Adipose tissue (tissue), 3 donors: ENCODE measurements around the gene UQCC2. TPM values are rescaled to one million over a fixed set of nuclear protein-coding genes. Genes with fewer than 3 reads are reported as not detected.

Experiments used
- H3K27ac ChIP-seq: one replicate; pipeline ENCODE4 v1.5.1; 2013; ENCODE audit warnings: low read depth, low read length
- WGBS, 3 donors: extraction: QIAGEN DNeasy Blood & Tissue Kit; methylation state at CpG; one replicate each; pipeline ENCODE4 v1.1.7; 2013; 5-methylcytosine and 5-hydroxymethylcytosine counted together
- polyA plus RNA-seq, 3 donors: library from polyadenylated mRNA; stranded (reverse); fragments of 200-250 nt; gene quantifications; one replicate each; pipeline ENCODE4 v1.2.3, GENCODE V29; 2013
- donor health status: healthy with polysubstance abuse.
- donor health status: Bipolar disorder and iron deficiency.
- donor health status: healthy.

UQCC2 gene
- polyA plus RNA-seq, 3 donors: 31.1 to 78.1 (median 52.3) TPM

DNA sequence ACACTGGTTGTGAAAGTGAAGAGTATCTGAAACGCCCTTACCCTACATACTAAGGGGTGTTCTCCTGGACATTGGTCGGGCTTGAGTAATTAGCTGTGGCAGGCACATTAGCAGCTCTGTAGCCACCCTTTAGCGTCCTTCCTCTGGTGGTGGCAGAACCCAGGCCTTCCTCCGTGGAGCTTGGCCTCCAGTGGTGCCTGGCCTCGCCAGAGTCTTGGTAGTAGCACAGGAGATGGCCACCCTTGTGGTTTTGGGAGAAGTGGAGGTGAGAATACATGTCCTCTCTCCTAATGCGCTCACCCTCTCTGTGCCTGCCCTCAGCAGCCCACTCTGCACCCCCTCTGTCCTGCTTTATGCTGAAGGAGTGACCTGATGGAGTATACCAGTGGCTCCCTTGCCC lies 17.6 kb upstream of the UQCC2 start:
- WGBS, 3 donors: 87 to 96% (median 93%) methylated on average over 6 of the region's 6 CpGs
- H3K27ac ChIP-seq: no peak overlapping the region

DNA sequence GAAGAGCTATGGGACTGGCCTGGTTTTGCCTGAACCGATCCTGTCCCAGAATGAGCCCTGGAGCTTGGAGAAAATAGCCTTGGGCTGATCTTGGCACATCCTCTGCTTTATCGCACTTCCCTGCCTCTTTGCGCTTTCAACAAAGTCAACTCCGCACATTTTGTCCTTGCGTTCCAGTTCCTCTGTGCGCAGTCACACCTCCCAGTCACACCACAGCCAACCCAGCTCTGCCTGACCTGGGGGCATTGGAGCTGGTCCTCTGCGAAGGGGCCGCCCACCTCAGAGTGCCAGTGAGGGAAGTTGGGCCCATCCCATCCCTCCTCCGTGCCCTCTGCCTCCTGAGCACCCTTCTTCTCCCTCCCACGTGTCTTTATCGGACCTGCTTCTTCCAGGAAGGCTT lies 16.9 kb upstream of the UQCC2 start:
- 65 to 91% (median 85%) methylated on average over 11 of the region's 11 CpGs for WGBS, 3 donors
- no peak overlapping the region for H3K27ac ChIP-seq

DNA sequence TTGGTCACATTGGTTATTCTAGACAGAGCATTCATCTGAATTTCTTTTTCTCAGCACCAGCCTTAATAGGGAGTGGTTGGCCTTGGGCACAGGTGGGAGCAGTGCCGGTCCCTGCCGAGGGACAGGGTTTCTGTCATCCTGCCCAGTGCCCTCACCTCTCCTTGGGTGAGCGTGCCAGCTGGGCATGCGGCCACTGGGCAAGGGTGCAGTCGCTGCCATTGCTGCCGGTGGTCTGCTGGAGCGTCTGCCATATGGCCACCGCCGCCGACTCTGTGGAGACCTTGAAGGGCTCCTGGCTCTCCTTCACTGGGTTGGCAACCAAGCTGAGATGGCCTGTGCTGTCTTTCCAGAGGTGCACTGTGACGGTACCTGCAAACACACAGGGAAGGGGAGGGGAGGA lies 16.4 kb upstream of the UQCC2 start:
- no peak overlapping the region for H3K27ac ChIP-seq
- WGBS, 3 donors: 26 to 86% (median 78%) methylated on average over 11 of the region's 11 CpGs

DNA sequence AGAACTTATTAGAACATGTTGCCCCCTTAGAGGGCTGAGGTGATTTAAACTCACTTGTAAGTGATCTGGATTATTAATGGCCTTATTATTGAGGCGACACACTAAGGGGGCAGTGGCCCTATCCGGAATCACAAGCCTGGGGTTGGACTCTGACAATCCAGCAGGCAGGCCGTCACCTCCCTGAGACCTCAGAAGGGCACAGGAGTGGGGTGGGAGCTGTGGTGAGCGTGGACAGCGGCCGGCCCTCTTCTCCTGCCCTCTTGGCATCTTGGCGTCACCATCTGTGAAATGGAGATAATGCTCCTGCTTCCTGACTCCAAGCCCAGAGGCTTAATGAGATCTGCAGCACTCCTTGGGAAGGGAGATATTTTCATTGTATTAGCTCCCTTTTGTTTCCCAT lies 15.6 kb upstream of the UQCC2 start:
- no peak overlapping the region for H3K27ac ChIP-seq
- WGBS, 3 donors: 56 to 83% (median 81%) methylated on average over 7 of the region's 7 CpGs

DNA sequence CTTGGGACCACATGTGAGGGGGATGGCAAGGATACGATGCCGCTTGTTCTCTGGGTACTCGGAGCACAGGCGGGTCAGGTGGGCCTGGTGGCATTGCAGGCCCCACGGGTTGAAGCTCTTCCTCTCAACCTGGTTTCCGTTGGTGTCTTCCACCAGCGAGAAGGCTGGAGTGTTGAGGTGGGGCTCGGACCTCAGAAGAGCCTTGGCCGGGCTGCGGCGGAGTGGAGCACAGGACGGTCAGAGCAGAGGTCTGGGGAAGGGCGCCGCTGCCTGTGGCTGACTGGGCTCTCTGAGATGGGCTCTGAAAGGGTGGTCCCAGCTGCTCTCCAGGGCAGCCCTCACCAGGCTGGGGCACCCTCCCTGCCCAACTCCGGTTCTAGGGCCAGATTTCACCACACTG lies 15.2 kb upstream of the UQCC2 start:
- no peak overlapping the region for H3K27ac ChIP-seq
- WGBS, 3 donors: 93 to 95% (median 94%) methylated on average over 14 to 15 of the region's 15 CpGs

DNA sequence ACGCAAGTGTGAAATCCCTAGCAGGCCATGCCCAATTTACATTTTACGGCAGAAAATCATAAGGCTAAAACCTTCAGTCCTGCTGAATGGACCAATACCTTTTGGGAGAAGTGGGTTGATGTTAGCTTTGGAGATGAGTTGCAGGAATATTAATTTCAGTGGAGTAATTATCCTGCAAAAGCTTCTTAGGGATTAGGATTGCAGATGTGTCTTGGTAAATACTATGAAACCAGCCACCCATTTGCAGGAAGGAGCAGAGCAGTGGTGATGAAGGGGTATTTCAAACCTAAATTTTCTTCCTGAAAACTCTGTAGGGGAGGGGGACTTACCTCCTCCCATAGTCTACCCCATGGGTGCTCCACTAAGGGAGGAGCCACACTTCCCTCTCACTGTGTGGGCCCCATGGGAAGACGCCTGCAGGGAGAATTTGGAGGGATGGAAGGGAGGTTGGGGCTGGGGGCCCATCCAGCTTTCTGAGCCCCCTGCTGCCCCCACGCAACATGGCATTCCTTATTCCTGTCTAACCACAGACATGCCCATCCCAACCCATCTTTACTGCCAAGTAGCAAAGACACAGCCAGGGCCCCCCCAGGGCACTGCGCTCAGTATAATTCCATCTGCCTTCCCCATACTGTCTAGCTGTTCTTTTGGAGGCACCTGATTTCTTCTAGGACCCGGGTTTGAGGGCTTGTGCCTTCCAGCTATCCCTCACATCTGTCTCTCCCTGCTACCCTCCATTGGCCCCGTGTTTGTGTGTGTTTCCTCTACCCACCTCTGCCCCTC lies 14.6 kb upstream of the UQCC2 start:
- H3K27ac ChIP-seq: no peak overlapping the region
- WGBS, 3 donors: 83 to 93% (median 86%) methylated on average over 7 of the region's 7 CpGs

DNA sequence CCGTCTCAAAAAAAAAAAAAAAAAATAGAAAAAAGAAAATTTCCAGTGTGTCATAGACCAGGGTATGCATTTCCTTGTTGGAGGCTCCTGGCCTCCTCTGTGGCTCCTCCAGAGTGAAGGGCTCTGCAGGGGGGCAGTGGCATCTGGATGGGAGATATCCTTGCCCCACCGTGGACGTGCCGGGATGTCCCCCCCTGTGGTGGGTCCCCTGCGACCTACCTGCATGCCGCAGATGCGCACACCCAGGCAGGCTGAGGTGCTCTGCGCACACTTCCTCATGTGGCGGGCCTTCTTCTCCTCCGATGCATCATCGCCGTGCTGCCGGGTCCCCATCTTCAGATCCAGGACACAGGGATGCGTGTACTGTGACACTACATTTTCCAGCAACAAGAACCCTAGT lies 13.7 kb upstream of the UQCC2 start:
- no peak overlapping the region for H3K27ac ChIP-seq
- WGBS, 3 donors: 91 to 95% (median 94%) methylated on average over 13 of the region's 14 CpGs

DNA sequence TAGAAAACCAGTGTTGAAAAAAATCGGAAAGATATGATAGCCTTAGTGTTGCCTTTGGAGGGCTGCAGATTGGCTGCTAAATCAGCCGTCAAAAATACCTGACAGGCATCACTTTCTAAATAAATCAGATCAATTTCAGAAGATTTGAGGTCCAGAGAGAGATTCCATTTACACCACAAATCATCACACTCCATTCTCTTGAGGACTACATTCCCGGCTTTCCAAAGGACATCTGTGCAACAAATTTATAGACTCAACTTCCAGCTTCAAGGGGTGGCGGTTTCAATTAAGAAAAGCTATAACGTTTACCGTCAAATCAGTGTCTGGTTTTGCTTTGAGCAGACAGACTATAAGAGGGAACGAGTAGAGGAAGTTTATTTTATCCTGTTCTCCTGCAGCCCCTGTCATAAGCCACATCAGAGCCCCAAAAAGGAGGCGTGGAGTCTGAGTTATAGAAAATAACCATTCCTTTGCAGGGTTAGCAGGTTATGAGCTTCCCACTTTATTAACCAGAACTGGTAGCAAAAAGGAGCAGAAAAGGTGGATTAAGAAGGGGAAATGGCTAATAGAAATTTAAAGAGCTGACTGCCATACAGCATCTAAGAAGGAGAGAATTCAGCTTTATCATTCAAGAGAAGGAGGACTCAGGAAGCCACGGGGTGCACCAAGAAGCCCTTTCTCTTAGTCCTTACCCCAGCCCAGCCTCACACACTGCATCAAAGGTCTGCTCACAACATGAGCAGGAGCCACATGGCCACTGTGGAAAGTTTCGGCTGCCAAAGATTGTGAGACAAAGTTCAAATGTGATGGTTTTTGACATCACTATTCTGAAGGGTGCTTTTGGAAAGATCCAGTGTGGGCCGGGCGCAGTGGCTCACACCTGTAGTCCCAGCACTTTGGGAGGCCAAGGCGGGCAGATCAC lies 12.9 kb upstream of the UQCC2 start:
- 65 to 80% (median 71%) methylated on average over 12 to 13 of the region's 13 CpGs for WGBS, 3 donors
- H3K27ac ChIP-seq: no peak overlapping the region

DNA sequence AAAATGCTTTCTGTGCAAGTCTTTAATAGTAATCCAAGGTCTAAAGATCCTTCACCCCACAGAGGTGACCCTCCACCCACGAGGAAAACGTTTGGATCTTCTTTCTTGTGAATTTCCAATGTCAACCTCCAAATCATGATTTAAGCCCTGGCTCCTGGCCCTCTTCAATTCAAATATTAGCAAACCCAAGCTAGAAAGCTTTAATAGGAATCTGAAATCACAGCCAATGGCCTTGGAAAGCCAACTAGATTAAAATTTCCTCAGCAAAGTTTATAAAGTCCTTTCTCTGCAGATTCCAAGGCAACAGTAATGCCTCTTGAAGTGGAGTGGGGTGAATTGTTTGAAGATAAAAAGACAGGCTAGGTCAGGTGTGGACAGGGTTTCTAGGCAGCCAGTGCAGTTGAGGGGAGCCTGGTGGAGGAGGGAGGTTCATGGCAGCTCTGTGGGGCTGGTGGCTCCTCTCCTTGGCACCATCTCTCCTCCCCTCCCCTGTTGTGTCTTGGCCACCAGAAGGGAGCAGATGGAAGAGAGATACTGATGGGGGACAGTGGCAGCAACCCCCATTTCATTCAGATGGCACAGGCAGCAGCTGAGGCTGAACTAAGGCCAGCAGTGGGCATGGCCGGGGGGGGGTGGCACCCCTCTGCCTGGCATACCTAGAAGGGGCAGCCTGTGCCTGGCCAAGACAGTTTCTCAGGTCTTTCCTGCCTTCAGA lies 12.0 kb upstream of the UQCC2 start:
- 34 to 62% (median 59%) methylated on average over 3 of the region's 3 CpGs for WGBS, 3 donors
- H3K27ac ChIP-seq: no peak overlapping the region

DNA sequence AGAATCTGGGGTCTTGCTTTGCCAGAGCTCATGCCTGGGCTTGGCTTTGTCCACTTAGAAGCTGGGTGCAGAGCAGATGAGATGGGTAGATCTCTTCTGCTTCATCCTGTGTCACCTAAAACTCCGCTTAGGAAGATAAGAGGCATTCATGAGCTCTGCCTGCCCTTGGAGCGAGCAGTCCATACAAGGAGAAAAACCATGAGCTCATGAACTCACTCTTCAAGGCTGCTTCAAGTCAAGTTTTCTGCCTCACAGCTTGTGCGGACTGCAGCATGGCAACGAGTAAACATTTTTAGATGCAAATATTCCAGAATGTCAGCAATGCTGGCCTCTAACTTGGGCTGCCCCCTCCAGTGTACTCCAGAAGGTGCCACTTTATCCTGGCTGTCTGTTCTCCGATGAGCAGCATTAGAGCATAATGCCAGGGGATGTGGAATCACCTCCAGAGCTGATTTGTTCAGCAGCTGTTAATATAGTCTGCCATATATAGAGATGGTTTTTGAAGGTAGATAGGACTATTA lies 10.7 kb upstream of the UQCC2 start:
- no peak overlapping the region for H3K27ac ChIP-seq
- WGBS, 3 donors: 90 to 93% (median 92%) methylated on average over 5 of the region's 5 CpGs

DNA sequence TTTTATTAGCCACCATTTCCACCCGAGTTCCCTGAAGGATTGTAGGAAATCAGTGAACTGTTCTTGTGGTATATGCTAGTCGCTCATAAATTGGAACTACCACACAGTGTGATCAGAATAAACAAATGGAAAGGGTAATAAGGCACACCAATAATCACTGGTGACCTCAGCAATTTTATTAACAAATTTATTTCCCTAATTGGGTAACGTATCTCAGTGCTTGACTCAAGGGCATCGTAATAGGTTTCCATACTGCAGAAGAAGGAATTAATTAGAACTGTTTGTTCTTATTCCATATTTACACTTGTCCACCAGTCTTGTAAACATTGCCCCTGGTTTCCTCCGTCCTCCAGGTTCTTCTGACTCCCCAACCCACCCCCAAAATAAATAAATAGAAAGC lies 10.0 kb upstream of the UQCC2 start:
- H3K27ac ChIP-seq: no peak overlapping the region
- 57 to 83% (median 83%) methylated on average over 5 of the region's 5 CpGs for WGBS, 3 donors

DNA sequence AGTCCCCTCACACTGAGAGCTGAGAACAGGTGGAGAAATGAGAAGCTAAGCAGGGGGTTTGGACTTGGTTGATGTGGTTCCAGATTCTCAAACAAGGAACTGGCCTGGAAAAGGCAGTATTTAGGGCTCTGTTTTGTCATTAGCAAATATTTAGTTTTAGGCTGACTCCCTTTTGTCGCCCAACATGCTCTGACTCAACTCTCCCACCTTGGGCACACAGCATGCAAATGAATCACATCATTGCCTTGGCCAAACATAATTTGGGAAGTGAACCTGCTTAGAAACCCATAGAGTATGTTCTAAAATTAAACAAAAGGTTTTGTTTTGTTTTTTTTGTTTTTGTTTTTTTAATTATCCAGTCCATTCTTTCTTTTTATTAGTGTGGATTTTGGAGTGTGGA lies 9.5 kb upstream of the UQCC2 start:
- no peak overlapping the region for H3K27ac ChIP-seq
- 53 to 96% (median 84%) methylated on average over 1 of the region's 1 CpG for WGBS, 3 donors

DNA sequence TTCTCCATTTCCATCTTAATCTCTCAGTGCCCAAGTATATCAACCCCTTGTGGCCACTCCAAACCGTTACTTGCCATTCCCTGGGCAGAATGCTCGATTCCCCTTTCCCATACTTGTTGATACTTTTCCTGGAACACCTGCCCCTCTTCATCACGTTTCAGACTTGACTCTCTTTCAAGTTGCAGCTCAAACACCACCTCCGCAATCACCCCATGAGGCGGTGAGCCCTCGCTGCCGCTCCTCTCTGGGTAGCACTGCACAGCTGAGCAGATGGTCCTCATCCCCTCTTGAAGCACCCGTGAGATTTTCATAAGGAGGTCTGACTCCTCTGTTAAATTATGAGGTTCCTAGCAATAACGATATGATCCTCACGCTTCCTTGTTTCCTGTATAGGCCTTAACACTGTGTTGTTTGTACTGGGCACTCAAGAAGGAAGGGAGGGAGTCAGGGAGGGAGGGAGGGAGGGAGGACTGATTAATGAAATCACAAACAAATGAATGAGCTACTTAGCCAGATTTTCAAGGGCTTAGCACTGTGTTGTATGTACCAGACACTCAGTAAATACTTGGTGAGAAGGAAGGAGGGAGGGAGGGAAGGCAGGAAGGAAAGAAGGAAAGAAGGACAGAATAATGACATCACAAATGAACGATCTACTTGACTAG lies 8.0 kb upstream of the UQCC2 start:
- H3K27ac ChIP-seq: no peak overlapping the region
- WGBS, 3 donors: 76 to 82% (median 80%) methylated on average over 11 of the region's 11 CpGs

DNA sequence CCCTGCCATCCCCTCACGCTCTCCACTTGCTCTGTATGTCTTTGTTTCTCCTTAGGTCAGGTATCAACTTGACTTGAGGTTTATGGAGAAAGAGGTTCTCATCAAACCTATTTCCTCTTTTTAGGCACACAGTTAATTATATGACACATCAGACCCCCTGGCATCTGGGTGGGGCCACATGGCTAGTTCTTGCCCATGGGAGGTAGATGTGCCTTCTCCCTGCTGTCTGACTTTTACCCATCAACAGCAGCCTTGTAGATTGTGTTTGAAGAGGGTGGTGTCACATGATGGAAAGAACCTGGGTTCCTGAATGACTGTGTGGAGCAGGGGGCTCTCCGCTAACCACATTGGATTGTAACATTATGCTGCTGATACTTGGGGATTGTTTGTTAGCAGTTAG lies 7.2 kb upstream of the UQCC2 start:
- WGBS, 3 donors: 91 to 100% (median 92%) methylated on average over 2 of the region's 2 CpGs
- no peak overlapping the region for H3K27ac ChIP-seq

DNA sequence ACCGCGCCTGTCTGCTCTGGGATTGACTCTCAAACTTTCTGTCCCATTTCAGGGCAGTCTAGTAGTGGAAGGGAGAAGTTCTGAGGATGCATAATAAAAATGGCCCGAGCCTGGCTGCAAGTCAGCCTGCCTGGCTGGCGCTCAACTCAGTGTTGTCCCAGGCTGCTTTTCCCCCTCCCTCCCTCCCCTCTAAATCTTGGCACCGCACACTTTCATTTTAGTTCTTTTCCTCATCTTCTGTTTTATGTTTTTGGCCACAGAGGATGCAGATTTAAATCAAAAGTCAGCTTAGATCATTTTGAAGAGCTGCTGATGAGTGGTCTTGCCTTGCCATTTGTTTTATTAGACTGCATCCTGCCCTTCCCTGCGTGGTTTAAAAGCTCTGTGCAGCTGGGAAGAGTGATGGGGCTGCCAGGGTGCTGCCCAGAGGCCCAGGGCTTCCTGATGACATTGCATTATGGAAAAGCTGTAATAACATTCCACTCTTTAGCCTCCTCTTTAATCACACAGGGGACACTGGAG lies 6.5 kb upstream of the UQCC2 start:
- no peak overlapping the region for H3K27ac ChIP-seq
- WGBS, 3 donors: 31 to 41% (median 38%) methylated on average over 6 of the region's 6 CpGs

DNA sequence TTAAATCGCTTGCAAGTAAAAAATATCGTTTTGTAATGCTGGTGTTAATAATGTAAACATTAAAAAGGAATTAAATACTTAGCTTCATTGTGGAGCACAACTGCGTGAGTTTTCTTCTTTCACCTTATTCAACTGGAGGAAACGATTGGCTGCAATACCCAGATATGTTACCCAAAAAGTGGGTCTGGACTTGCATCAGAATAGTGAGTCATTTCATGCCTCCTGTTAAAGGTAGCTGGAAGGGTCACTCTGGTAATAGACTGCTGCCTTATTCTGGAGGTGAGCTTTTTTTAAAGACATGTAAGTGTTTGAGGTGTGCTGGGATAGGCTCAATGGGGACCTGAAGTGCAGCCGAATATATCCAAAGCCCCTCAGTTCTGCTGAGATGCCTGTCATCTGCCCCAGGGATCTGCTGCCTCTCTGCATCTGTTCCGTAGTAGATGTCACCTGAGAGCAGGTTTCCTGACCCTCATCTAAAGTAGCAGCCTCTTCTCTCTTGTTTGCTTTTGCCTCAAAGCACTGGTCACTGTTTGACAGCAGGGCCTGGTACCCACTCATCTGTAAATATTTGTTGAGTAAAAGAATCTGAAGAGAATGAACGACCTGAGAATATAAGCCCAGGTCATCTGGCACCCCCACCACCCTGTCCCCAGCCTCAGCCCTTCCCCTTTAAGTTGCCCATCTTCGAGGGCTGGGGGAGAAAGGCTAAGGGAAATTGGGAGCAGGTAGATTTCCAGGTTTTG lies 5.6 kb upstream of the UQCC2 start:
- H3K27ac ChIP-seq: no peak overlapping the region
- WGBS, 3 donors: 73 to 85% (median 84%) methylated on average over 8 of the region's 8 CpGs

DNA sequence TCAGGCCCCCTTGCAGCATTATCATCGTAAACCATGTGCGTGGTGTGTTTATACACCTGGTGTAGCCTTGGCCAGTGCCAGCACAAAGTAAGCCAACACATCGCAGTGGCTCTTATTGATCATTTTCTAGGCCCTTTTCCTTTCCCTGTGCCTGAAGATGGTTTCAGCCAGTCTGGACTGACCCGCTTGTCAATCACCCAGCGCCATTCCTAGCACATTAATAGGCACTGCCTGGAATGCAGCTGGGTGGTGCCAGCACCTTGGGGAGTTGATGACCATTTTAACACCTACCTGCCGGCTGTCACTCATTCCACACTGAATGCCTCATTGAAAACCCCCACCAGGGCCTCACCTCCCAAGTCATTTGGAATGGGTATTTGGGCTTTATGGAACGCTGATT lies 4.9 kb upstream of the UQCC2 start:
- H3K27ac ChIP-seq: no peak overlapping the region

More for the DNA sequence above, 4.9 kb upstream of the UQCC2 start:
- 37 to 94% (median 88%) methylated on average over 7 of the region's 7 CpGs for WGBS, 3 donors
